Ectodermal cell (in vitro differentiated cells): ENCODE measurements around the gene TBC1D3B.

Experiments
- H3K27ac ChIP-seq: 2 replicates; pipeline ENCODE4 v1.7.0; 2013; ENCODE audit warnings: mild to moderate bottlenecking, low read depth, low read length; ENCODE audit not compliant: insufficient read depth, poor library complexity, severe bottlenecking
- H3K27me3 ChIP-seq: 2 replicates; pipeline ENCODE4 v1.7.0; 2013; ENCODE audit warnings: mild to moderate bottlenecking, low read length; ENCODE audit not compliant: insufficient read depth, control insufficient read depth, poor library complexity, severe bottlenecking
- H3K36me3 ChIP-seq: one replicate; pipeline ENCODE4 v1.7.0; 2013; ENCODE audit warnings: low read length; ENCODE audit not compliant: control insufficient read depth, insufficient read depth
- H3K4me1 ChIP-seq: one replicate; pipeline ENCODE4 v1.7.0; 2013; ENCODE audit warnings: low read length; ENCODE audit not compliant: control insufficient read depth, insufficient read depth
- H3K4me3 ChIP-seq: 2 replicates; pipeline ENCODE4 v1.7.0; 2013; ENCODE audit warnings: low read depth, low read length, control low read depth; ENCODE audit not compliant: insufficient read depth
- H3K9me3 ChIP-seq: 2 replicates; pipeline ENCODE4 v1.7.0; 2013; ENCODE audit warnings: mild to moderate bottlenecking, low read length, moderate library complexity; ENCODE audit not compliant: control insufficient read depth
- WGBS, 2 experiments: methylation state at CpG; one replicate each; pipeline ENCODE4 v1.1.7; 2013; ENCODE audit warnings: missing lambda C conversion rate in 2 of 2; 5-methylcytosine and 5-hydroxymethylcytosine counted together

The TBC1D3B gene

DNA sequence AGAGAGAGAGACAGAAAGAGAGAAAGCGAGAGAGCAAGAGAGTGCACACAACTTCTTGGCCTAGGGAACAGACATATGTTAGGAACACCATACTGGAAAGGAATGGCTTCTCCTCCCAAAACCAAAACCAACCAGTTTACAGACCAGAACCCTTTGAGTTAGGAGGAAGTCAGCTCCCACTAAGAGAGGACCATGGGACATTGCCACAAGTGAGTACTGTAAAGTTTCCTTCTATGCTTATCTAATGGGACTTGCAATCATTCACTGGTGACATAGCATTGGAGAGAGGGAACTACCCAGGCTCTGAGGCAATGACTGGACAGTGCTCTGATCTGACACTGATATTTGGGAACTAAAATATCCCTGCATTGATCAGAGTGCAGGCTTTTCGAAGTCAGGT is 32.4 kb downstream of the TBC1D3B start:
- WGBS, 2 experiments: 92 to 94% methylated on average over 2 of the region's 2 CpGs
- Histone ChIP-seq H3K27me3 (peaks cover 44% of the 10 kb centered on the region), H3K27ac (no peak overlapping the region), H3K4me1 (no peaks in the 10 kb centered on the region), H3K4me3 (no peak overlapping the region), H3K9me3 (no peaks in the 10 kb centered on the region), H3K36me3 (no peaks in the 10 kb centered on the region)

DNA sequence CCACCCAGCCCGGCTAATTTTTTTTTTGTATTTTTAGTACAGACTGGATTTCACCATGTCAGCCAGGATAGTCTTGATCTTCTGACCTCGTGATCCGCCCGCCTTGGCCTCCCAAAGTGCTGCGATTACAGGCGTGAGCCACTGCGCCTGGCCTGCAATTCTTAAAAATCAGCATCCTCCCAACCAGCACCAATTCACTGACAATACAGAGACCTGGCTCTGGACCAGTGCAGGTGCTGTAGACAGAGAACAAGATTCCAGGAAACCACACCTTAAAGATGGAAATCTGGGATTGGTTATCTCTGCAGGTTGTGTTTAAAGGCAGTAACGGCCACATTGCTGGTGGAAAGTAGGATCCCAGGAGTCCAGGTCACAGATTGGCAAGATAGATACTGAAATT is 33.6 kb downstream of the TBC1D3B start:
- Histone ChIP-seq H3K36me3 (no peaks in the 10 kb centered on the region), H3K27ac (no peak overlapping the region), H3K4me1 (no peaks in the 10 kb centered on the region), H3K4me3 (no peak overlapping the region), H3K27me3 (peaks cover 44% of the 10 kb centered on the region), H3K9me3 (no peaks in the 10 kb centered on the region)
- WGBS, 2 experiments: 92 to 94% methylated on average over 8 of the region's 8 CpGs

- H3K36me3 ChIP-seq: no peaks in the 10 kb centered on the region
- H3K27ac ChIP-seq: no peak overlapping the region
- H3K27me3 ChIP-seq: peaks cover 41% of the 10 kb centered on the region
- no peaks in the 10 kb centered on the region for H3K4me1 ChIP-seq
- H3K9me3 ChIP-seq: no peaks in the 10 kb centered on the region
- no peak overlapping the region for H3K4me3 ChIP-seq
Observed at GRCh38 chr17:36142235-36142634, 34.2 kb downstream of the TBC1D3B start.

GRCh38 chr17:36136439-36136838 is 40.0 kb downstream of the TBC1D3B start:
- no peak overlapping the region for H3K4me3 ChIP-seq
- no peaks in the 10 kb centered on the region for H3K36me3 ChIP-seq
- 100% methylated on average over 1 of the region's 1 CpG for WGBS, 2 experiments
- H3K27me3 ChIP-seq: peaks cover 3% of the 10 kb centered on the region
- H3K4me1 ChIP-seq: no peaks in the 10 kb centered on the region
- H3K27ac ChIP-seq: no peak overlapping the region
- no peaks in the 10 kb centered on the region for H3K9me3 ChIP-seq

GRCh38 chr17:36136036-36136435 is 40.4 kb downstream of the TBC1D3B start:
- Histone ChIP-seq H3K4me1 (no peaks in the 10 kb centered on the region), H3K4me3 (no peak overlapping the region), H3K36me3 (no peaks in the 10 kb centered on the region), H3K9me3 (no peaks in the 10 kb centered on the region), H3K27me3 (no peaks in the 10 kb centered on the region), H3K27ac (no peak overlapping the region)
- WGBS, 2 experiments: 93 to 94% methylated on average over 1 of the region's 1 CpG

DNA sequence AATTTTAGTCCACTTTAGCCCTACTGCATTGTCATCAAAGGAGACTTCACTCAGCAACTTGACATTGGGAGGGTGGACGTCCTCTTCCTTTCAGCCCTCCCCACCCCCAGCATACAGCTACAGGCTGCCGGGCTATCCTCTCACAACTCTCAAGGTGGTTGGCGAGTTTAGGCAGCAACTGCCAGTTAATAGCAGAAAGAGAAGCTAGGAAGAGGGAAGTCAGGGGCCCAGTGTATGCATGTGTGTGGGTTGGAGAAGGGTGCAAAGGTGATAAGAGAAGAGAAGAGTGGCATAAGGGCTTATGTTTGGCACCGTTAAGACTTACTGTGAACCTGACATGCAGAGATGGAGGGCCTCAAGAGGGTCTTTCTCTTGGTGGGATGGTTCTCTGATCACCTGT is 41.0 kb downstream of the TBC1D3B start:
- H3K27me3 ChIP-seq: no peaks in the 10 kb centered on the region
- no peaks in the 10 kb centered on the region for H3K9me3 ChIP-seq
- H3K36me3 ChIP-seq: no peaks in the 10 kb centered on the region
- H3K4me3 ChIP-seq: no peak overlapping the region
- 90 to 94% methylated on average over 4 of the region's 4 CpGs for WGBS, 2 experiments
- H3K4me1 ChIP-seq: no peaks in the 10 kb centered on the region
- H3K27ac ChIP-seq: no peak overlapping the region

DNA sequence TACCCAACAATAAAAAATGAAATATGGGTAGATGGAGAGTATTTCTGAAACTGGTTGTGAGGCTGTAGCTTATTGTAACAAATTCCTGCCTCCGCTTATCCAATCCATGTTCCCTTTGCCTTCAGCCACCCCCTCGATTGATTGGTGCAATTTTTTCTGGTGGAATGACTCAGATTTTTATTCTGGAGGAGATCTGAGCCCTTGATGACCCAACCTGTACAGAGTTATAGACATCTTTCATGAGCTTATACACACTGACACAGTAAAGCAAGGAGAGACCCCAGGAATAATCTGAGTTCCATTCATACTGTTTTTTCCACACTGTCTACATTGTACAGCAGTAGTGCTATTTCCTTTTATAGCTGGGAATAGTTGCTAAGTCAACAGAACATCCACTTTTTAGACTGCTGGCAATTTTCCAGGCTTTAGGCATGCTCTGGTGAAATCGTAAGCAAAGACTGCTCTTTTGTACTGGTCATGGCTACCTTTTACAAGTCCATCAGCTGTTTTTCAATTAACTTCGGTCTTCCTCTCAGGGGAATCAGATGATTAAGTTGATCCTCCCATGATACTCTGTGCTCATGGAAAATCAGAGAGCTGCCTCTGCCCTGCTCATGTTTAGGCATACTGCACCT is 42.7 kb downstream of the TBC1D3B start:
- no peak overlapping the region for H3K27ac ChIP-seq
- H3K4me3 ChIP-seq: no peak overlapping the region
- 92 to 93% methylated on average over 4 of the region's 4 CpGs for WGBS, 2 experiments
- no peaks in the 10 kb centered on the region for H3K36me3 ChIP-seq
- H3K27me3 ChIP-seq: no peaks in the 10 kb centered on the region
- no peaks in the 10 kb centered on the region for H3K9me3 ChIP-seq
- H3K4me1 ChIP-seq: no peaks in the 10 kb centered on the region

DNA sequence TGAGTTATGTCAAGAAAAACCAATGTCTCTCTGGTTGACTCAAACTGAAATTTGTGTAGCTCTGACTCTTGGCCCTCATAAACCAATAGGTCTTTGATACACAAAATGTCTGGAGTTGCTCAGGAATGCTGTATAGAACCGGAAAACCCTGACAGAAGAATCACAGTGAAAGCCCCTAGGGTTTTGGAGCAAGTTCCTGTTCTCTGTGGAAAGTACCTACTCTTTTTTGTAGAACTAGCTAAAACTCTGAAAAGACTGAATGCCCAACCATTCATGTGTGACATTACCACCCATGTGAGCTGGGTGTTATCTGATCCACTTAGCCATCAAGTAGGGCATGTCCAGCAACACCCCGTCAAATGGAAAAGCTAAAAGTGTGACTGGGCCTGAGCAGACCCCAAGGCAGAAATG is 44.0 kb downstream of the TBC1D3B start:
- H3K27ac ChIP-seq: no peak overlapping the region
- H3K4me3 ChIP-seq: no peak overlapping the region
- no peaks in the 10 kb centered on the region for H3K4me1 ChIP-seq
- no peaks in the 10 kb centered on the region for H3K27me3 ChIP-seq
- no peaks in the 10 kb centered on the region for H3K36me3 ChIP-seq
- 85 to 90% methylated on average over 2 of the region's 2 CpGs for WGBS, 2 experiments
- no peaks in the 10 kb centered on the region for H3K9me3 ChIP-seq

DNA sequence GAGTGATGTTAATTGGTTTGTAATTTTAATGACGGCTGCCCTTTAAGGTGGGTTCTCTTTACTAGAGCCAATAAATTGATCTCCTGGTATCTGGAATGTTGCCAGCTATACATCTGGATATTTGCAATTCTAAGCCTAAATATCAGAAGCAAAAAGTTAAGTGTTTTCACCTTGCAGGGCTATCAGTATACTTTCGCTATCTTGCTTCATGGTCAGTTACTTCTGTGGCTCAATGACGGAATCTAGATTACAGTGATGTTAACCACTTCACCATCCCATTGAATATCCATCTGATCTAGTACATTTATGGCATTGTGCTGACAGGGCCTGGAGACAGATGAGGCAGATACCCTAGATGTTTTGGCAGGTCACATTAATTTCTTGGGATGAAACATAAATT is 44.5 kb downstream of the TBC1D3B start:
- no peaks in the 10 kb centered on the region for H3K4me1 ChIP-seq
- 94 to 96% methylated on average over 3 of the region's 3 CpGs for WGBS, 2 experiments
- no peak overlapping the region for H3K27ac ChIP-seq
- no peaks in the 10 kb centered on the region for H3K27me3 ChIP-seq
- no peaks in the 10 kb centered on the region for H3K36me3 ChIP-seq
- no peaks in the 10 kb centered on the region for H3K9me3 ChIP-seq
- no peak overlapping the region for H3K4me3 ChIP-seq

GRCh38 chr17:36131421-36131820 is 45.0 kb downstream of the TBC1D3B start:
- Histone ChIP-seq H3K36me3 (no peaks in the 10 kb centered on the region), H3K27me3 (no peaks in the 10 kb centered on the region), H3K4me3 (no peak overlapping the region), H3K4me1 (no peaks in the 10 kb centered on the region), H3K9me3 (no peaks in the 10 kb centered on the region), H3K27ac (no peak overlapping the region)
- 84 to 96% methylated on average over 1 of the region's 2 CpGs for WGBS, 2 experiments

- Histone ChIP-seq H3K27me3 (no peaks in the 10 kb centered on the region), H3K27ac (no peak overlapping the region), H3K4me1 (no peaks in the 10 kb centered on the region), H3K9me3 (no peaks in the 10 kb centered on the region), H3K36me3 (no peaks in the 10 kb centered on the region), H3K4me3 (no peak overlapping the region)
- WGBS, 2 experiments: 89 to 94% methylated on average over 5 of the region's 5 CpGs
Observed at GRCh38 chr17:36130346-36130745, 46.1 kb downstream of the TBC1D3B start.
